Lung (tissue), 12 donors: Measurements from ENCODE around the gene TMEM89. TPM values are rescaled to one million over a fixed set of nuclear protein-coding genes. Genes with fewer than 3 reads are reported as not detected.

Experiments
- ATAC-seq: fragments of 200-7000 bp; cut with Tn5 transposase; one replicate; pipeline ENCODE4 v1.9.1; 2020; ENCODE audit warnings: moderate number of reproducible peaks; ENCODE audit not compliant: insufficient read depth, low FRiP score
- DNase-seq, 3 donors: peaks; one replicate each; pipeline ENCODE4 v3.0.0-alpha.2; 2013 to 2017
- H3K27ac ChIP-seq, 2 donors: one replicate each; pipeline ENCODE4 v1.5.1; 2013; ENCODE audit warnings: mild to moderate bottlenecking in 2 of 2, moderate library complexity in 2 of 2, control low read depth in 1 of 2, inconsistent platforms in 1 of 2, low read depth in 1 of 2, low read length in 1 of 2
- H3K27me3 ChIP-seq, 3 donors: one replicate each; pipeline ENCODE4 v1.5.1; 2013; ENCODE audit warnings: low read length in 2 of 3; ENCODE audit not compliant: control insufficient read depth in 3 of 3, insufficient read depth in 3 of 3
- H3K36me3 ChIP-seq, 4 donors: one replicate each; pipeline ENCODE4 v1.5.1; 2013; ENCODE audit warnings: low read length in 4 of 4, mild to moderate bottlenecking in 1 of 4, moderate library complexity in 1 of 4; ENCODE audit not compliant: control insufficient read depth in 4 of 4, insufficient read depth in 4 of 4
- H3K4me1 ChIP-seq, 5 donors: one replicate each; pipeline ENCODE4 v1.5.1; 2013; ENCODE audit warnings: low read length in 5 of 5, mild to moderate bottlenecking in 2 of 5, moderate library complexity in 1 of 5; ENCODE audit not compliant: control insufficient read depth in 5 of 5, insufficient read depth in 5 of 5
- H3K4me3 ChIP-seq: one replicate; pipeline ENCODE4 v1.5.1; 2013; ENCODE audit warnings: mild to moderate bottlenecking, control low read depth, moderate library complexity
- H3K9ac ChIP-seq, 2 donors: one replicate each; pipeline ENCODE4 v1.5.1; 2013; ENCODE audit warnings: low read length in 2 of 2, control low read depth in 1 of 2; ENCODE audit not compliant: insufficient read depth in 1 of 2
- H3K9me3 ChIP-seq, 4 donors: one replicate each; pipeline ENCODE4 v1.5.1; 2013; ENCODE audit warnings: low read length in 3 of 4, mild to moderate bottlenecking in 1 of 4, moderate library complexity in 1 of 4; ENCODE audit not compliant: control insufficient read depth in 4 of 4, insufficient read depth in 3 of 4
- CTCF ChIP-seq: IDR thresholded peaks from 2 replicates; pipeline ENCODE4 v1.5.1; 2012; ENCODE audit warnings: mild to moderate bottlenecking; ENCODE audit errors: control extremely low read depth, extremely low read depth
- WGBS, 2 donors: extraction: QIAGEN DNeasy Blood & Tissue Kit; methylation state at CpG; one replicate each; pipeline ENCODE4 v1.1.7; 2013; 5-methylcytosine and 5-hydroxymethylcytosine counted together
- polyA plus RNA-seq, 2 donors: library from polyadenylated mRNA; stranded (reverse); fragments of 200-250 nt; gene quantifications; one replicate each; pipeline ENCODE4 v1.2.1, GENCODE V29; 2013
- total RNA-seq, 2 donors: library from RNA; depleted of rRNA in 1 of 2; stranded (reverse); fragments of >200 nt in 1 of 2; gene quantifications; one replicate each; pipeline ENCODE4 v1.2.1, GENCODE V29; 2014 to 2021
- donor health status: control.
- donor health status: control.
- donor health status: Bipolar disorder and iron deficiency.
- donor health status: healthy.
- donor health status: DM: yes; HTN: yes; CAD: no.

TMEM89 gene
- total and polyA plus RNA-seq, 4 donors, result 0.22 TPM; not detected in 3

GRCh38 chr3:48652923-48653715, 31.6 kb upstream of the TMEM89 start:
- no peaks in the 10 kb centered on the region for H3K9me3 ChIP-seq
- DNase-seq, result no peak
- no peak overlapping the region for H3K4me3 ChIP-seq
- 97% methylated on average over 15 of the region's 15 CpGs for WGBS, 2 donors
- no peak for ATAC-seq
- H3K36me3 ChIP-seq, result no peaks in the 10 kb centered on the region
- peaks cover 0 to 6% (median 0%) of the 10 kb centered on the region in 3 donors for H3K27me3 ChIP-seq
- H3K9ac ChIP-seq, result no peak overlapping the region
- no peak for TF ChIP-seq CTCF
- H3K4me1 ChIP-seq, result peaks cover 0 to 14% (median 4%) of the 10 kb centered on the region in 5 donors
- no peak overlapping the region for H3K27ac ChIP-seq

GRCh38 chr3:48651771-48652170, 30.2 kb upstream of the TMEM89 start:
- Histone ChIP-seq H3K27me3 (peaks cover 0 to 1% (median 0%) of the 10 kb centered on the region in 3 donors), H3K9me3 (no peaks in the 10 kb centered on the region), H3K9ac (no peak overlapping the region), H3K27ac (no peak overlapping the region), H3K4me1 (peaks cover 0 to 10% (median 4%) of the 10 kb centered on the region in 5 donors), H3K36me3 (no peaks in the 10 kb centered on the region), H3K4me3 (no peak overlapping the region)
- ATAC-seq (no peak), DNase-seq (no peak)
- WGBS, 2 donors, result 81 to 90% methylated on average over 11 of the region's 11 CpGs
- TF ChIP-seq CTCF, result no peak

GRCh38 chr3:48650723-48651122, 29.2 kb upstream of the TMEM89 start:
- H3K4me3 ChIP-seq, result no peak overlapping the region
- H3K27me3 ChIP-seq, result no peaks in the 10 kb centered on the region
- peaks cover 0 to 3% (median 0%) of the 10 kb centered on the region in 5 donors for H3K4me1 ChIP-seq
- H3K27ac ChIP-seq, result no peak overlapping the region
- TF ChIP-seq CTCF, result no peak
- DNase-seq, result no peak
- no peaks in the 10 kb centered on the region for H3K9me3 ChIP-seq
- no peak for ATAC-seq
- 89 to 92% methylated on average over 12 of the region's 12 CpGs for WGBS, 2 donors
- H3K9ac ChIP-seq, result no peak overlapping the region
- no peaks in the 10 kb centered on the region for H3K36me3 ChIP-seq
